HEK293 (cell line): ENCODE results near the gene HOXD11.

Source experiments
- GLIS1 ChIP-seq: fragments of 450-650 bp; formaldehyde crosslinking; IDR thresholded peaks from 2 replicates; pipeline ENCODE4 v1.5.1; 2016; ENCODE audit warnings: missing biosample characterization, missing genetic modification characterization
- HOXA7 ChIP-seq: sonication (generic); formaldehyde crosslinking; IDR thresholded peaks from 2 replicates; pipeline ENCODE4 v1.8.1; 2022; ENCODE audit warnings: missing genetic modification reagents, borderline replicate concordance
- HOXC10 ChIP-seq: sonication (generic); formaldehyde crosslinking; IDR thresholded peaks from 2 replicates; pipeline ENCODE4 v1.8.1; 2023; ENCODE audit warnings: mild to moderate bottlenecking, missing genetic modification reagents
- KLF17 ChIP-seq: fragments of 450-650 bp; formaldehyde crosslinking; IDR thresholded peaks from 2 replicates; pipeline ENCODE4 v1.5.1; 2016; ENCODE audit warnings: missing biosample characterization, missing genetic modification characterization
- KLF9 ChIP-seq: fragments of 450-650 bp; formaldehyde crosslinking; IDR thresholded peaks from 2 replicates; pipeline ENCODE4 v1.5.1; 2016; ENCODE audit warnings: missing biosample characterization, missing genetic modification characterization, low read depth
- MEIS1 ChIP-seq: sonication (generic); formaldehyde crosslinking; IDR thresholded peaks from 2 replicates; pipeline ENCODE4 v1.8.1; 2022; ENCODE audit warnings: missing genetic modification reagents, mild to moderate bottlenecking, borderline replicate concordance
- MZF1 ChIP-seq: fragments of 450-650 bp; formaldehyde crosslinking; IDR thresholded peaks from 2 replicates; pipeline ENCODE4 v1.5.1; 2017; ENCODE audit warnings: missing biosample characterization, missing genetic modification characterization, borderline replicate concordance
- OVOL3 ChIP-seq: fragments of 450-650 bp; formaldehyde crosslinking; IDR thresholded peaks from 2 replicates; pipeline ENCODE4 v1.5.1; 2016; ENCODE audit warnings: missing biosample characterization, missing genetic modification characterization
- ZBTB8A ChIP-seq: fragments of 450-650 bp; formaldehyde crosslinking; IDR thresholded peaks from 2 replicates; pipeline ENCODE4 v1.5.1; 2016; ENCODE audit warnings: missing biosample characterization, missing genetic modification characterization
- ZIC2 ChIP-seq: fragments of 450-650 bp; formaldehyde crosslinking; IDR thresholded peaks from 2 replicates; pipeline ENCODE4 v1.5.1; 2016; ENCODE audit warnings: missing biosample characterization, missing genetic modification characterization
- ZNF132 ChIP-seq: fragments of 450-650 bp; formaldehyde crosslinking; IDR thresholded peaks from 2 replicates; pipeline ENCODE4 v1.5.1; 2017; ENCODE audit warnings: missing biosample characterization, missing genetic modification characterization, borderline replicate concordance
- ZNF140 ChIP-seq: fragments of 450-650 bp; formaldehyde crosslinking; IDR thresholded peaks from 2 replicates; pipeline ENCODE4 v1.5.1; 2016; ENCODE audit warnings: missing biosample characterization, missing genetic modification characterization
- ZNF302 ChIP-seq: fragments of 450-650 bp; formaldehyde crosslinking; IDR thresholded peaks from 2 replicates; pipeline ENCODE4 v1.5.1; 2016; ENCODE audit warnings: missing biosample characterization, missing genetic modification characterization, low read depth
- ZNF354C ChIP-seq: fragments of 450-650 bp; formaldehyde crosslinking; IDR thresholded peaks from 2 replicates; pipeline ENCODE4 v1.5.1; 2016; ENCODE audit warnings: missing biosample characterization, missing genetic modification characterization, low read depth, borderline replicate concordance
- ZNF362 ChIP-seq: fragments of 450-650 bp; formaldehyde crosslinking; IDR thresholded peaks from 2 replicates; pipeline ENCODE4 v1.5.1; 2016; ENCODE audit warnings: missing biosample characterization, missing genetic modification characterization
- ZNF473 ChIP-seq: fragments of 450-650 bp; formaldehyde crosslinking; IDR thresholded peaks from 2 replicates; pipeline ENCODE4 v1.5.1; 2017; ENCODE audit warnings: missing biosample characterization, missing genetic modification characterization
- ZNF514 ChIP-seq: fragments of 450-650 bp; formaldehyde crosslinking; IDR thresholded peaks from 2 replicates; pipeline ENCODE4 v1.5.1; 2016; ENCODE audit warnings: missing biosample characterization, missing genetic modification characterization
- ZNF518A ChIP-seq: fragments of 450-650 bp; formaldehyde crosslinking; conservative IDR thresholded peaks from 2 replicates; pipeline ENCODE4 v1.5.1; 2016; ENCODE audit warnings: low read depth, missing biosample characterization, missing genetic modification characterization
- ZNF521 ChIP-seq: fragments of 450-650 bp; formaldehyde crosslinking; IDR thresholded peaks from 2 replicates; pipeline ENCODE4 v1.5.1; 2017; ENCODE audit warnings: missing biosample characterization, mild to moderate bottlenecking, missing genetic modification characterization
- ZNF529 ChIP-seq: fragments of 450-650 bp; formaldehyde crosslinking; IDR thresholded peaks from 2 replicates; pipeline ENCODE4 v1.5.1; 2017; ENCODE audit warnings: missing genetic modification characterization, missing biosample characterization; ENCODE audit not compliant: insufficient replicate concordance
- ZNF558 ChIP-seq: fragments of 450-650 bp; formaldehyde crosslinking; IDR thresholded peaks from 2 replicates; pipeline ENCODE4 v1.5.1; 2016; ENCODE audit warnings: missing biosample characterization, missing genetic modification characterization
- ZNF645 ChIP-seq: fragments of 450-650 bp; formaldehyde crosslinking; IDR thresholded peaks from 2 replicates; pipeline ENCODE4; 2016; ENCODE audit warnings: missing biosample characterization, missing genetic modification characterization
- ZNF658 ChIP-seq: fragments of 450-650 bp; formaldehyde crosslinking; IDR thresholded peaks from 2 replicates; pipeline ENCODE4; 2016; ENCODE audit warnings: missing biosample characterization, missing genetic modification characterization
- ZNF677 ChIP-seq: fragments of 450-650 bp; IDR thresholded peaks from 2 replicates; pipeline ENCODE4 v1.5.0; 2018; ENCODE audit warnings: missing biosample characterization, mild to moderate bottlenecking, missing genetic modification characterization, moderate library complexity
- ZNF707 ChIP-seq: fragments of 450-650 bp; formaldehyde crosslinking; IDR thresholded peaks from 2 replicates; pipeline ENCODE4 v1.5.1; 2016; ENCODE audit warnings: missing biosample characterization, missing genetic modification characterization
- ZNF776 ChIP-seq: fragments of 450-650 bp; formaldehyde crosslinking; IDR thresholded peaks from 2 replicates; pipeline ENCODE4 v1.5.0; 2017; ENCODE audit warnings: missing biosample characterization, missing genetic modification characterization, borderline replicate concordance
- ZNF843 ChIP-seq: fragments of 450-650 bp; formaldehyde crosslinking; IDR thresholded peaks from 2 replicates; pipeline ENCODE4 v1.5.1; 2016; ENCODE audit warnings: missing biosample characterization, missing genetic modification characterization
- ZSCAN4 ChIP-seq: fragments of 450-650 bp; formaldehyde crosslinking; IDR thresholded peaks from 2 replicates; pipeline ENCODE4 v1.5.1; 2017; ENCODE audit warnings: missing biosample characterization, missing genetic modification characterization
- ZSCAN5A ChIP-seq: fragments of 450-650 bp; formaldehyde crosslinking; IDR thresholded peaks from 2 replicates; pipeline ENCODE4 v1.5.1; 2016; ENCODE audit warnings: missing biosample characterization, missing genetic modification characterization

Gene HOXD11

GRCh38 chr2:176130147-176130956 is 23.3 kb downstream of the HOXD11 start (continued):
- TF ChIP-seq ZNF514 (tag by site-specific recombination) (no peak), GLIS1 (tag by site-specific recombination) (peak; percentile 91), ZNF302 (tag by site-specific recombination) (no peak), ZNF558 (tag by site-specific recombination) (no peak), ZNF707 (tag by site-specific recombination) (no peak), ZNF529 (no peak), ZNF362 (tag by site-specific recombination) (no peak), ZNF658 (no peak), ZNF677 (tag by site-specific recombination) (no peak), ZNF354C (tag by site-specific recombination) (no peak), ZNF776 (tag by site-specific recombination) (no peak), MZF1 (tag by site-specific recombination) (no peak), ZSCAN4 (no peak), KLF17 (0 out of 2 replicates have a peak, but pooled peaks have one; percentile 44), KLF9 (tag by site-specific recombination) (peak; percentile 47), ZNF140 (tag by site-specific recombination) (no peak), HOXC10 (CRISPR knock-in tag) (no peak; the same call in 1 of the 2 replicates), ZNF843 (tag by site-specific recombination) (peak; percentile 90), ZNF473 (no peak), HOXA7 (no peak), ZNF518A (tag by site-specific recombination) (no peak), ZBTB8A (peak; percentile 80), ZNF132 (no peak), ZIC2 (peak; percentile 76), MEIS1 (CRISPR knock-in tag) (no peak), ZNF645 (tag by site-specific recombination) (no peak), ZSCAN5A (tag by site-specific recombination) (no peak), ZNF521 (tag by site-specific recombination) (no peak), OVOL3 (tag by site-specific recombination) (peak; percentile 65; the same call in 1 of the 2 replicates)
